KOPT-K1 (cell line): Measurements from ENCODE around the gene ENPP3.

Source experiments
- H3K27ac ChIP-seq: fragments of 200-600 bp; sonication (generic); 2 replicates; pipeline ENCODE4 v1.5.1; 2016; ENCODE audit warnings: antibody characterized with exemption, mild to moderate bottlenecking, low read depth, low read length; ENCODE audit not compliant: poor library complexity, severe bottlenecking
- H3K36me3 ChIP-seq: fragments of 200-600 bp; sonication (generic); 2 replicates; pipeline ENCODE4 v1.5.1; 2017; ENCODE audit warnings: antibody characterized with exemption, mild to moderate bottlenecking, low read length, moderate library complexity; ENCODE audit not compliant: insufficient read depth
- H3K9me3 ChIP-seq: fragments of 200-600 bp; sonication (generic); 2 replicates; pipeline ENCODE4 v1.5.1; 2017; ENCODE audit warnings: antibody characterized with exemption, low read length, mild to moderate bottlenecking; ENCODE audit not compliant: insufficient read depth, poor library complexity, severe bottlenecking

The ENPP3 gene

GRCh38 chr6:131636880-131637792 is at the start of gene ENPP3:
TSS of gene ENPP3 (plus strand) at chr6:131637302. CDS start at chr6:131637385, 83 bp downstream.
- H3K9me3 ChIP-seq, result no peaks in the 10 kb centered on the region
- H3K36me3 ChIP-seq, result no peaks in the 10 kb centered on the region
- H3K27ac ChIP-seq, result no peak within 1 kb of the TSS

GRCh38 chr6:131587909-131588308 is 49.2 kb upstream of the ENPP3 start:
- H3K27ac ChIP-seq, result no peak overlapping the region
- peaks cover 98% of the 10 kb centered on the region for H3K36me3 ChIP-seq
- no peaks in the 10 kb centered on the region for H3K9me3 ChIP-seq

- Histone ChIP-seq H3K27ac (no peak overlapping the region), H3K9me3 (no peaks in the 10 kb centered on the region), H3K36me3 (peaks cover 98% of the 10 kb centered on the region)
These were observed 48.5 kb upstream of the ENPP3 start for GRCh38 chr6:131588643-131589042.

GRCh38 chr6:131592935-131593334 is 44.2 kb upstream of the ENPP3 start:
- Histone ChIP-seq H3K36me3 (peaks cover 98% of the 10 kb centered on the region), H3K9me3 (no peaks in the 10 kb centered on the region), H3K27ac (no peak overlapping the region)

- Histone ChIP-seq H3K27ac (no peak overlapping the region), H3K36me3 (peaks cover 98% of the 10 kb centered on the region), H3K9me3 (no peaks in the 10 kb centered on the region)
These were observed 43.0 kb upstream of the ENPP3 start for GRCh38 chr6:131594074-131594473.

GRCh38 chr6:131597446-131597845 is 39.7 kb upstream of the ENPP3 start:
- Histone ChIP-seq H3K9me3 (no peaks in the 10 kb centered on the region), H3K36me3 (peaks cover 100% of the 10 kb centered on the region), H3K27ac (no peak overlapping the region)

- no peak overlapping the region for H3K27ac ChIP-seq
- H3K36me3 ChIP-seq, result peaks cover 99% of the 10 kb centered on the region
- no peaks in the 10 kb centered on the region for H3K9me3 ChIP-seq
These were observed 36.4 kb upstream of the ENPP3 start for GRCh38 chr6:131600716-131601115.

- Histone ChIP-seq H3K9me3 (no peaks in the 10 kb centered on the region), H3K36me3 (peaks cover 98% of the 10 kb centered on the region), H3K27ac (no peak overlapping the region)
These were observed 34.3 kb upstream of the ENPP3 start for GRCh38 chr6:131602781-131603312.

- Histone ChIP-seq H3K27ac (no peak overlapping the region), H3K9me3 (no peaks in the 10 kb centered on the region), H3K36me3 (peaks cover 99% of the 10 kb centered on the region)
These were observed 23.7 kb upstream of the ENPP3 start for GRCh38 chr6:131613296-131613925.

GRCh38 chr6:131615275-131615674 is 21.8 kb upstream of the ENPP3 start:
- H3K36me3 ChIP-seq, result peaks cover 99% of the 10 kb centered on the region
- no peaks in the 10 kb centered on the region for H3K9me3 ChIP-seq
- no peak overlapping the region for H3K27ac ChIP-seq

- Histone ChIP-seq H3K27ac (peak within 1 kb of the TSS; percentile 75), H3K36me3 (peaks cover 32% of the 10 kb centered on the region), H3K9me3 (no peaks in the 10 kb centered on the region)
These were observed 9.1 kb upstream of the ENPP3 start, which contains the start of gene MED23 for GRCh38 chr6:131627724-131628682. TSS of gene MED23 (minus strand) at chr6:131628242. CDS start at chr6:131628049, 193 bp downstream.

- Histone ChIP-seq H3K27ac (peak overlapping the region; percentile 75), H3K9me3 (no peaks in the 10 kb centered on the region), H3K36me3 (peaks cover 25% of the 10 kb centered on the region)
These were observed 8.4 kb upstream of the ENPP3 start for GRCh38 chr6:131628726-131629125.

GRCh38 chr6:131629651-131630050 is 7.5 kb upstream of the ENPP3 start:
- Histone ChIP-seq H3K36me3 (peaks cover 16% of the 10 kb centered on the region), H3K9me3 (no peaks in the 10 kb centered on the region), H3K27ac (no peak overlapping the region)

GRCh38 chr6:131631625-131632289 is 5.3 kb upstream of the ENPP3 start:
- Histone ChIP-seq H3K27ac (no peak overlapping the region), H3K36me3 (no peaks in the 10 kb centered on the region; the same call in 1 of the 2 replicates), H3K9me3 (no peaks in the 10 kb centered on the region)
